ENCODE measurements around the gene NLRP9. TPM values are rescaled to one million over a fixed set of nuclear protein-coding genes. Genes with fewer than 3 reads are reported as not detected.

The NLRP9 gene
- total and polyA plus RNA-seq, 2 of the 8 experiments (the other 6 are each of a cell fraction or from before 2014, with no cell fraction given), result not detected

DNA sequence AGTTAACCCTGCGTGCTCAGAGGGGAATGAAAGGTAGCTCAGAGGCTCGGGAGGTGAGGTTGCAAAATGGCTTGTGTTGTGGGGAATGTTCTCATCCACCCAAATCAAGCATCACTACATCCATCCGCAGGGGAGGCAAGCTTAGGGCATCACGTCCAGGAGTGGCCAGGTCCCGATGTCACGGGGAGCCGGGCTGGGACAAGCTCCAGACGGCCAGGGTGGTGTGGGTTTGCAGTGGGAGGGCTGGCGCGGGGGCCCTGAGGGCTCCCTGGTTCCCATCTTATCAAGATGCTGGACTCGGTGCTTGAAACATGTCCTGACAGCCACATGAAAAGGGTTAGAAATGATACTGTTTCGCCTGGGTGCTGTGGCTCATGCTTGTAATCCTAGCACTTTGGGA lies 37.4 kb downstream of the NLRP9 start:
- Histone ChIP-seq H3K14ac (ENCODE audit: insufficient read length) (no peak overlapping the region), H2BK12ac (ENCODE audit: low read depth, low read length) (no peak overlapping the region), H3K27me3 (replicated peaks in 1 of 4; ENCODE audit: control insufficient read depth in 3 of 4, extremely low read depth in 1 of 4, insufficient read depth in 3 of 4, low read length in 3 of 4) (no peaks in the 10 kb centered on the region), H4K5ac (ENCODE audit: insufficient read length, low read depth, low read length) (no peak overlapping the region), H4K8ac (ENCODE audit: extremely low read depth, insufficient read depth, low read length) (no peak overlapping the region), H4K20me1 (replicated peaks in 1 of 2; ENCODE audit: control insufficient read depth in 1 of 2, insufficient read depth in 2 of 2, low read length in 2 of 2) (peaks cover 0 to 2% of the 10 kb centered on the region in 2 experiments), H3K4me1 (replicated peaks in 1 of 4; ENCODE audit: control insufficient read depth in 3 of 4, insufficient read depth in 4 of 4, low read length in 3 of 4) (no peaks in the 10 kb centered on the region; a peak in 1 of 7 replicates), H3K27ac (ENCODE audit: low read depth, low read length) (no peak overlapping the region), H2AK5ac (ENCODE audit: low read depth, low read length) (no peak overlapping the region), H2BK20ac (ENCODE audit: low read length) (no peak overlapping the region), H3K4me3 (ENCODE audit: extremely low read depth in 1 of 4, insufficient read depth in 2 of 4, low read depth in 3 of 4, low read length in 4 of 4) (no peak overlapping the region), H3K79me2 (ENCODE audit: control insufficient read depth in 1 of 2, insufficient read depth in 2 of 2, low read length in 2 of 2) (no peaks in the 10 kb centered on the region), H3K4ac (replicated peaks; ENCODE audit: insufficient read length, low read depth, low read length) (no peak overlapping the region), H3K18ac (ENCODE audit: extremely low read depth, low read length) (no peak overlapping the region), H3K56ac (replicated peaks; ENCODE audit: insufficient read length, low read depth, low read length) (no peak overlapping the region), H2BK15ac (ENCODE audit: low read length) (no peak overlapping the region), H3K4me2 (ENCODE audit: insufficient read depth in 1 of 2, low read depth in 2 of 2, low read length in 2 of 2) (no peak overlapping the region), H4K91ac (replicated peaks; ENCODE audit: insufficient read length, low read length) (no peak overlapping the region), H3K9ac (replicated peaks in 1 of 4; ENCODE audit: extremely low read depth in 1 of 4, low read depth in 3 of 4, low read length in 3 of 4) (no peak overlapping the region), H2BK5ac (ENCODE audit: low read depth, low read length) (no peak overlapping the region), H3K23me2 (ENCODE audit: low read depth, low read length) (no peaks in the 10 kb centered on the region), H3K79me1 (ENCODE audit: low read depth, low read length) (no peaks in the 10 kb centered on the region), H3K23ac (ENCODE audit: insufficient read length) (no peak overlapping the region), H3K9me3 (ENCODE audit: insufficient read depth in 2 of 2, low read depth in 1 of 2, low read length in 1 of 2) (peaks cover 7 to 22% of the 10 kb centered on the region in 2 experiments; a peak in 3 of 4 replicates), H2AFZ (ENCODE audit: low read length) (no peak overlapping the region), H3K36me3 (ENCODE audit: control insufficient read depth in 2 of 4, insufficient read depth in 4 of 4, low read length in 3 of 4) (peaks cover 2 to 10% (median 5%) of the 10 kb centered on the region in 4 experiments; a peak in 5 of 8 replicates), H2BK120ac (replicated peaks; ENCODE audit: low read depth, low read length) (no peak overlapping the region)
- 94% methylated on average over 12 of the region's 12 CpGs; no CpG with 5 or more reads in 1 of the 2 experiments for WGBS, 2 experiments (ENCODE audit: extremely low coverage in 1 of 2, insufficient coverage in 1 of 2, insufficient read length in 1 of 2, insufficient replicate concordance in 2 of 2, low coverage in 1 of 2, low lambda C conversion rate in 2 of 2, missing lambda C conversion rate in 1 of 2)
- no peak for DNase-seq (ENCODE audit: low read depth in 1 of 2, low spot score in 2 of 2)
- ChIA-PET CTCF (ENCODE audit: partially characterized antibody) (interaction anchor here (1.1 kb wide), 1 partner anchor 15 kb away, joined by 3 read pairs; no protein-coding TSS in a partner anchor), POLR2A (ENCODE audit: partially characterized antibody) (interaction anchor here (1.3 to 1.4 kb wide), 2 partner anchors 8 to 19 kb away, joined by 4 to 5 read pairs; no protein-coding TSS in a partner anchor)
- TF ChIP-seq KDM4A (IDR thresholded peaks at IDR 0.05; ENCODE audit: low read depth, low read length, severe bottlenecking), result no peak
- no peak for TF ChIP-seq GTF2F1 (IDR thresholded peaks at IDR 0.05; ENCODE audit: borderline replicate concordance, low read depth, low read length)
- TF ChIP-seq RFX5 (IDR thresholded peaks at IDR 0.05; ENCODE audit: borderline replicate concordance, low read depth, low read length), result no peak
- TF ChIP-seq SRF (IDR thresholded peaks at IDR 0.05; ENCODE audit: low read depth, low read length), result no peak
- TF ChIP-seq HDAC6 (IDR thresholded peaks at IDR 0.05; ENCODE audit: low read depth, low read length), result no peak
- no peak for TF ChIP-seq ATF3 (IDR thresholded peaks at IDR 0.05; ENCODE audit: insufficient read depth, low read depth, low read length)
- no peak for TF ChIP-seq CBX5 (IDR thresholded peaks at IDR 0.05; ENCODE audit: low read depth, low read length)
- TF ChIP-seq CHD2 (IDR thresholded peaks at IDR 0.05; ENCODE audit: low read length), result no peak
- no peak for TF ChIP-seq CHD1 (IDR thresholded peaks at IDR 0.05; ENCODE audit: low read depth, low read length)
- no peak for TF ChIP-seq FOSL1 (IDR thresholded peaks at IDR 0.05; ENCODE audit: insufficient read depth, low read depth, low read length)
- no peak for TF ChIP-seq JUND (IDR thresholded peaks at IDR 0.05; ENCODE audit: low read length)
- no peak for TF ChIP-seq JUN (IDR thresholded peaks at IDR 0.05; ENCODE audit: low read depth, low read length)
- FAIRE-seq, result no peak

All from H1 (cell line).